ENCODE measurements around the gene TNK1.
"Not testable (repeated sequence)": the region's sequence is repeated elsewhere in the genome, so short reads cannot be mapped to it uniquely, and the experiment has no call there.

The TNK1 gene

GRCh38 chr17:7380855-7381683, at the start of gene TNK1:
TNK1 (plus strand) TSS chr17:7381089; CDS start chr17:7382927, 1,838 bp downstream.
- no peak for DNase-seq (ENCODE audit: low read depth)
- no peak for TF ChIP-seq CTCF (IDR thresholded peaks at IDR 0.05; ENCODE audit: control insufficient read depth, extremely low read depth, insufficient read depth)
- H3K4me3 ChIP-seq (ENCODE audit: low read depth, low read length), result peak within 1 kb of the TSS; percentile 62

- DNase-seq (ENCODE audit: low read depth), result no peak
- no peak for TF ChIP-seq CTCF (IDR thresholded peaks at IDR 0.05; ENCODE audit: control insufficient read depth, extremely low read depth, insufficient read depth)
- no peak overlapping the region for H3K4me3 ChIP-seq (ENCODE audit: low read depth, low read length)
Measured at GRCh38 chr17:7332111-7332510, 48.8 kb upstream of the TNK1 start.

- H3K4me3 ChIP-seq (ENCODE audit: low read depth, low read length); DNase-seq (ENCODE audit: low read depth): not testable (repeated sequence)
Measured at GRCh38 chr17:7332600-7333069, 48.3 kb upstream of the TNK1 start.

- no peak for TF ChIP-seq CTCF (IDR thresholded peaks at IDR 0.05; ENCODE audit: control insufficient read depth, extremely low read depth, insufficient read depth)
- H3K4me3 ChIP-seq (ENCODE audit: low read depth, low read length), result no peak overlapping the region
- DNase-seq (ENCODE audit: low read depth), result no peak
Measured at GRCh38 chr17:7334938-7335538, 45.9 kb upstream of the TNK1 start.

GRCh38 chr17:7335765-7336164, 45.1 kb upstream of the TNK1 start:
- not testable (repeated sequence) for H3K4me3 ChIP-seq (ENCODE audit: low read depth, low read length); DNase-seq (ENCODE audit: low read depth)

GRCh38 chr17:7336240-7337175, 44.4 kb upstream of the TNK1 start, which contains the start of gene ACAP1:
ACAP1 (plus strand) TSS chr17:7336529; CDS start chr17:7336735, 206 bp downstream.
- DNase-seq (ENCODE audit: low read depth), result no peak
- no peak within 1 kb of the TSS for H3K4me3 ChIP-seq (ENCODE audit: low read depth, low read length)
- TF ChIP-seq CTCF (IDR thresholded peaks at IDR 0.05; ENCODE audit: control insufficient read depth, extremely low read depth, insufficient read depth), result no peak

GRCh38 chr17:7337600-7337999, 43.3 kb upstream of the TNK1 start:
- H3K4me3 ChIP-seq (ENCODE audit: low read depth, low read length); DNase-seq (ENCODE audit: low read depth): not testable (repeated sequence)

- no peak for DNase-seq (ENCODE audit: low read depth)
- TF ChIP-seq CTCF (IDR thresholded peaks at IDR 0.05; ENCODE audit: control insufficient read depth, extremely low read depth, insufficient read depth), result no peak
- H3K4me3 ChIP-seq (ENCODE audit: low read depth, low read length), result no peak overlapping the region
Measured at GRCh38 chr17:7340179-7340578, 40.7 kb upstream of the TNK1 start.

All from LNCaP clone FGC (cell line).